Tibial nerve (tissue), 3 donors: ENCODE results near the gene BAIAP3.

Source experiments
- POLR2A ChIP-seq, 2 donors: fragments of 450-650 bp; IDR thresholded peaks; one replicate each; pipeline ENCODE4 v1.6.1; 2017; ENCODE audit warnings: antibody characterized with exemption in 2 of 2, mild to moderate bottlenecking in 2 of 2, moderate library complexity in 2 of 2
- TF ChIP-seq, protein P1 (sequence below), 5 experiments: fragments of 200-600 bp in 3 of 5; fragments of 450-650 bp in 2 of 5; sonication (generic) in 3 of 5; IDR thresholded peaks; one replicate each; pipeline ENCODE4 v1.5.1; 2016 to 2019; ENCODE audit warnings: antibody characterized with exemption in 5 of 5, mild to moderate bottlenecking in 3 of 5, moderate library complexity in 2 of 5

- TF ChIP-seq, protein P1, sequence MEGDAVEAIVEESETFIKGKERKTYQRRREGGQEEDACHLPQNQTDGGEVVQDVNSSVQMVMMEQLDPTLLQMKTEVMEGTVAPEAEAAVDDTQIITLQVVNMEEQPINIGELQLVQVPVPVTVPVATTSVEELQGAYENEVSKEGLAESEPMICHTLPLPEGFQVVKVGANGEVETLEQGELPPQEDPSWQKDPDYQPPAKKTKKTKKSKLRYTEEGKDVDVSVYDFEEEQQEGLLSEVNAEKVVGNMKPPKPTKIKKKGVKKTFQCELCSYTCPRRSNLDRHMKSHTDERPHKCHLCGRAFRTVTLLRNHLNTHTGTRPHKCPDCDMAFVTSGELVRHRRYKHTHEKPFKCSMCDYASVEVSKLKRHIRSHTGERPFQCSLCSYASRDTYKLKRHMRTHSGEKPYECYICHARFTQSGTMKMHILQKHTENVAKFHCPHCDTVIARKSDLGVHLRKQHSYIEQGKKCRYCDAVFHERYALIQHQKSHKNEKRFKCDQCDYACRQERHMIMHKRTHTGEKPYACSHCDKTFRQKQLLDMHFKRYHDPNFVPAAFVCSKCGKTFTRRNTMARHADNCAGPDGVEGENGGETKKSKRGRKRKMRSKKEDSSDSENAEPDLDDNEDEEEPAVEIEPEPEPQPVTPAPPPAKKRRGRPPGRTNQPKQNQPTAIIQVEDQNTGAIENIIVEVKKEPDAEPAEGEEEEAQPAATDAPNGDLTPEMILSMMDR (IDR thresholded peaks at IDR 0.05), result no peak
- no peak for TF ChIP-seq POLR2A (IDR thresholded peaks at IDR 0.05)
These were observed 15.2 kb upstream of the BAIAP3 start for GRCh38 chr16:1318268-1318545.
